T-cell (primary cell): ENCODE data around the gene RAB38. TPM values are rescaled to one million over a fixed set of nuclear protein-coding genes. Genes with fewer than 3 reads are reported as not detected.

Experiments used
- ATAC-seq, 4 experiments: fragments of 200-7000 bp in 3 of 4; fragments of 150-1000 bp in 1 of 4; cut with Tn5 transposase; replicated peaks in 1 of 4; 1 replicate in 3 of 4; 2 replicates in 1 of 4; pipeline ENCODE4 v1.10.0; 2021; ENCODE audit warnings: moderate library complexity in 3 of 4, mild to moderate bottlenecking in 2 of 4, moderate number of reproducible peaks in 1 of 4
- CTCF ChIA-PET, 2 donors: fragments of 300-600 bp; sonication (Branson Sonifier 250); formaldehyde crosslinking; loops; one replicate each; lab custom pipeline; 2022; ENCODE audit warnings: antibody characterized with exemption in 2 of 2; lab: Charles Lee
- POLR2A ChIA-PET, 2 donors: fragments of 300-600 bp; sonication (Branson Sonifier 250); formaldehyde crosslinking; loops; one replicate each; lab custom pipeline; 2022; ENCODE audit warnings: antibody characterized with exemption in 2 of 2; lab: Charles Lee
- DNase-seq, 35 experiments: peaks; one replicate each; pipeline versions ENCODE4 v3.0.0 to v3.0.0-alpha.2; 2013 to 2023
- H3K27ac ChIP-seq: one replicate; pipeline ENCODE4 v1.5.1; 2013; ENCODE audit warnings: low read length
- H3K27me3 ChIP-seq, 2 experiments: replicated peaks in 1 of 2; 1 replicate in 1 of 2; 2 replicates in 1 of 2; pipeline versions ENCODE4 v1.6.1 to v1.7.0; 2013; ENCODE audit warnings: low read length in 1 of 2, mixed read lengths in 1 of 2; ENCODE audit not compliant: control insufficient read depth in 2 of 2, insufficient read depth in 2 of 2; ENCODE audit errors: extremely low read depth in 1 of 2
- H3K36me3 ChIP-seq, 2 donors: 1 replicate in 1 of 2; 2 replicates in 1 of 2; pipeline versions ENCODE4 v1.6.1 to v1.7.0; 2013; ENCODE audit warnings: low read length in 1 of 2; ENCODE audit not compliant: control insufficient read depth in 2 of 2, insufficient read depth in 1 of 2; ENCODE audit errors: extremely low read depth in 1 of 2
- H3K4me1 ChIP-seq, 2 experiments: 1 replicate in 1 of 2; 2 replicates in 1 of 2; pipeline versions ENCODE4 v1.6.1 to v1.7.0; 2013; ENCODE audit warnings: low read length in 2 of 2, mixed read lengths in 1 of 2; ENCODE audit not compliant: insufficient read depth in 2 of 2, control insufficient read depth in 1 of 2; ENCODE audit errors: extremely low read depth in 1 of 2
- H3K4me3 ChIP-seq, 2 donors: 1 replicate in 1 of 2; 2 replicates in 1 of 2; pipeline versions ENCODE4 v1.5.1 to v1.7.0; 2013; ENCODE audit warnings: mild to moderate bottlenecking in 2 of 2, low read length in 1 of 2, moderate library complexity in 1 of 2; ENCODE audit not compliant: control insufficient read depth in 1 of 2; ENCODE audit errors: extremely low read depth in 1 of 2
- H3K9me3 ChIP-seq: 2 replicates; pipeline ENCODE4 v1.7.0; 2013
- H3K27ac Mint-ChIP-seq, 2 donors: one replicate each; pipeline ENCODE4 v1.8.0; 2020 to 2021; ENCODE audit warnings: mild to moderate bottlenecking in 2 of 2, mixed read lengths in 2 of 2
- H3K27me3 Mint-ChIP-seq, 2 donors: one replicate each; pipeline ENCODE4 v1.8.0; 2021 to 2022; ENCODE audit warnings: mixed read lengths in 2 of 2
- H3K36me3 Mint-ChIP-seq: one replicate; pipeline ENCODE4 v1.8.0; 2021; ENCODE audit warnings: mixed read lengths
- H3K4me1 Mint-ChIP-seq, 3 donors: one replicate each; pipeline ENCODE4 v1.8.0; 2020 to 2022; ENCODE audit warnings: mixed read lengths in 3 of 3, mild to moderate bottlenecking in 1 of 3
- H3K4me3 Mint-ChIP-seq, 3 donors: one replicate each; pipeline ENCODE4 v1.8.0; 2020 to 2022; ENCODE audit warnings: mild to moderate bottlenecking in 3 of 3, mixed read lengths in 3 of 3, moderate library complexity in 3 of 3
- H3K9me3 Mint-ChIP-seq, 3 donors: one replicate each; pipeline ENCODE4 v1.8.0; 2020 to 2022; ENCODE audit warnings: mixed read lengths in 3 of 3
- WGBS: methylation state at CpG from one replicate; pipeline ENCODE4 v1.1.5; 2013; ENCODE audit warnings: missing lambda C conversion rate; ENCODE audit not compliant: insufficient coverage; 5-methylcytosine and 5-hydroxymethylcytosine counted together
- total RNA-seq, 35 experiments: library from RNA in 6 of 35; stranded (reverse) in 6 of 35; fragments of 120-200 nt in 1 of 35; gene quantifications; one replicate each; pipeline versions ENCODE4 v1.2.1 to v1.2.4 and lab custom pipeline; 2013 to 2026

RAB38 gene
- total RNA-seq, 5 donors from 2014 or later (not counting 1 experiment from before 2014, with no cell fraction given) = 0.20 to 0.98 (median 0.57) TPM

DNA sequence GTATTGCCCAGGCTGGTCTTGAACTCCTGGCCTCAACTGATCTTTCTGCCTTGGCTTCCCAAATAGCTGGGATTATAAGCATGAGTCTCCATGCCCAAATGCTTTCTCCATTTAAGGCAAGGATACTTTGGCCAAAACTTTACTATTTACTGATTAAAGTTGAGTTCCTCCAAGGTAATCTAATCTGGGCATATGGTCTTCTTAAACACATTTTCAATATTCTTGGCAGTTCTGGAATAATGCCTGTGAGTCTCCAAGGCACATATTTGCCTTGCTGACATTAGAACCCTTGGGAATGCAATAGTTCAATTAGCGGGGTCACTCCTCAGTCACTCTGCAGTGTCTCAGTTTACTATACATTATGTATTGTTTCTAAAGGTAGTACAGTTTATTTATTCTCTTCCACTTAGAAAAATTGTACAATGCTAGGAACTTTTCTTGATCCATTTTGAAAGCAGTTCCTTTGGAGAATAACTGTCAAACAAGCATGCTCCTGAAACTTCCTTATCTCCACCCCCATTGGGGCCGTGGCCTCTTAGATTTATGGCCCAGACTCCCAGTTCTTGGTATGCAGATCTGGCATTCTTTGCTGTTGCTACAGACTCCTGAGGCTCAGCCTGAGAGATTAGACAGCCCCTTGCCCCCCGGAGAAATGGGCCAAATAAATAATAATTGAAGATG, 13.1 kb upstream of the RAB38 start:
- Mint-ChIP-seq H3K9me3 (no peaks in the 10 kb centered on the region), H3K4me3 (no peak overlapping the region), H3K27ac (no peak overlapping the region), H3K36me3 (no peaks in the 10 kb centered on the region), H3K27me3 (peaks cover 0 to 3% of the 10 kb centered on the region in 2 donors), H3K4me1 (no peaks in the 10 kb centered on the region)
- Histone ChIP-seq H3K36me3 (no peaks in the 10 kb centered on the region), H3K4me3 (no peak overlapping the region), H3K27ac (no peak overlapping the region), H3K9me3 (no peaks in the 10 kb centered on the region), H3K27me3 (no peaks in the 10 kb centered on the region), H3K4me1 (no peaks in the 10 kb centered on the region)
- no CpG with 5 or more reads among the region's 3 CpGs for WGBS
- CTCF ChIA-PET = no interaction called here
- DNase-seq (no peak), ATAC-seq (no peak)
- POLR2A ChIA-PET = no interaction called here

DNA sequence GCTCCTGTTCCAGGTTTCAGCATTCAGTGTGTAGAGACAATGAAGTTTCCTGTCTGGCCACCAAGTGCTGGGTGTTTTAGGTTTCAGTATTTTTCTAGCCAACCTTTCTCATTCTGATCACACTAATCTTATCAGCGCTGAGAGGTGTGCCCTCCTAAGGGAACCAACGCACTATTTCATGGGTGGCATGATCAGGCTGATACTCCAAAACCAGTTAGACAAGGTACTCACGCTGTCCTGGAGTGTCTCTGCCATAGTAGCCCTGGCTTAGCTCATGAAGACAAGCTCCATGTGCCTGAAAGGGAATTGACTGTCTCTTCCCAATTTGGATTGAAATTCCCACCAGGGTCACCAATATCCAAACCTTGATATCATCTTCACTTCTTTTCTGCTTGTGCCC, 8.0 kb upstream of the RAB38 start:
- no peak for DNase-seq
- H3K9me3 ChIP-seq = no peaks in the 10 kb centered on the region
- Mint-ChIP-seq H3K36me3 (no peaks in the 10 kb centered on the region), H3K27ac (no peak overlapping the region), H3K4me3 (no peak overlapping the region), H3K27me3 (peaks cover 0 to 13% of the 10 kb centered on the region in 2 donors), H3K4me1 (peaks cover 0 to 8% (median 6%) of the 10 kb centered on the region in 3 donors), H3K9me3 (no peaks in the 10 kb centered on the region)
- no peak overlapping the region for H3K27ac ChIP-seq
- 96% methylated on average over 3 of the region's 3 CpGs for WGBS
- ChIA-PET POLR2A (no interaction called here), CTCF (no interaction called here)
- no peak for ATAC-seq
- no peaks in the 10 kb centered on the region for H3K27me3 ChIP-seq
- H3K36me3 ChIP-seq = no peaks in the 10 kb centered on the region
- H3K4me1 ChIP-seq = peaks cover 0 to 4% of the 10 kb centered on the region in 2 experiments
- H3K4me3 ChIP-seq = no peak overlapping the region

DNA sequence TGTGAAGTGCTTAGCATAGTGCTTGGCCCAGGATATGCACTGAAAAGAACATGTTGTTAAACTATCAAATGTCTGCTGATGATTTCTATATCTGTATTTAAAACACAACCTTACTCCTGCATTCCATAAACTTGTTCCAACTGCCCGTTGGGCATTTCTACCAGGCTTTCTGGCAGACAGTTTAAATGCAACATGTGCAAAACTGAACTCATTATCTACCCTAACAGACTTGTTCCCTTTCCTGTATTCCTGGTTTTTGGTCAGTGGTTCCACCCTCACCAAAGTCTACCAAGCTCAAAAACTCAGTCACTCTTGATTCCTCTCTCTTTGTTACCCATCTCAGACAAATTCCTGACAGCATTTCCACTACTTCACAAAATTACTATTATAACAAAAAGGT, 6.5 kb upstream of the RAB38 start:
- Mint-ChIP-seq H3K9me3 (no peaks in the 10 kb centered on the region), H3K4me3 (no peak overlapping the region), H3K27ac (no peak overlapping the region), H3K4me1 (peaks cover 0 to 8% (median 6%) of the 10 kb centered on the region in 3 donors), H3K27me3 (peaks cover 0 to 13% of the 10 kb centered on the region in 2 donors), H3K36me3 (no peaks in the 10 kb centered on the region)
- H3K4me3 ChIP-seq = no peak overlapping the region
- ATAC-seq (no peak), DNase-seq (no peak)
- H3K27ac ChIP-seq = no peak overlapping the region
- ChIA-PET CTCF (no interaction called here), POLR2A (no interaction called here)
- H3K9me3 ChIP-seq = no peaks in the 10 kb centered on the region
- peaks cover 0 to 4% of the 10 kb centered on the region in 2 experiments for H3K4me1 ChIP-seq
- no peaks in the 10 kb centered on the region for H3K36me3 ChIP-seq
- WGBS = 44% methylated on average over 1 of the region's 1 CpG
- no peaks in the 10 kb centered on the region for H3K27me3 ChIP-seq

DNA sequence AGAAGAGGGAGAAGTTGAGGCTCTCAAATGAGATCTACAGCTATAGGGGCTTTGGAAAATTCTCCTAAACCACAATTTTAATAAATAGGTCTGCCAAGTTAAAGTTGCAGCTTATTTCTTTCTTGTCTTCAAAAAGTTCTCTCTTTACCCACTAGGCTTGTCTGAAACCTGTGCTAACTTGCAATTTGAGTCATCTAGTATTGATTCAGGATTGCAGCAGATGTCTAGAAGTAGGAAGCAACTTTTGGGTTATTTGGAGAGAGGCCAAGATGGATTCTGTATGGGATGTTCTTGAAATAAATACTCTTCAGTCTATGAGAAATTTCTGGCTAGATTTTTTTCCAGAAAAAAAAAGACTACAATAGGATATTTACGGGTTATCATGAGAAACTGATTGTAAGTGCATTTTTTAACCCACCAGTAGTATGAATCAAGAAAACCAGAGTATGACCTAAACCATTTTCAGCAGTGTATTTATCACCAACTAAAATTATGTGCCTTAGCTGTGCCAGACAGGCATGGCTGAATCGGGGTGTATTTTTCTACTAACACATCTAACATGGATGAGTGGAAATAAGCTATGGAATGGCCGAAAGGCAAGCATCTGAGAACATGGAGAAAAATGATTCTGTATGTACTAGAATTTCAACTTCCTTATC, 4.9 kb upstream of the RAB38 start:
- Mint-ChIP-seq H3K27me3 (peaks cover 0 to 13% of the 10 kb centered on the region in 2 donors), H3K9me3 (no peaks in the 10 kb centered on the region), H3K4me3 (no peak overlapping the region), H3K27ac (no peak overlapping the region), H3K4me1 (peaks cover 0 to 14% (median 7%) of the 10 kb centered on the region in 3 donors), H3K36me3 (no peaks in the 10 kb centered on the region)
- no peak overlapping the region for H3K4me3 ChIP-seq
- ATAC-seq (no peak), DNase-seq (no peak)
- ChIA-PET CTCF (no interaction called here), POLR2A (no interaction called here)
- peaks cover 0 to 2% of the 10 kb centered on the region in 2 experiments for H3K27me3 ChIP-seq
- no peaks in the 10 kb centered on the region for H3K36me3 ChIP-seq
- no peak overlapping the region for H3K27ac ChIP-seq
- peaks cover 0 to 6% of the 10 kb centered on the region in 2 experiments for H3K4me1 ChIP-seq
- WGBS = no CpG with 5 or more reads among the region's 3 CpGs
- no peaks in the 10 kb centered on the region for H3K9me3 ChIP-seq

GRCh38 chr11:88179141-88179540, 3.9 kb upstream of the RAB38 start:
- Histone ChIP-seq H3K27ac (no peak overlapping the region), H3K9me3 (no peaks in the 10 kb centered on the region), H3K4me3 (no peak overlapping the region), H3K4me1 (peaks cover 0 to 12% of the 10 kb centered on the region in 2 experiments), H3K36me3 (no peaks in the 10 kb centered on the region), H3K27me3 (peaks cover 0 to 8% of the 10 kb centered on the region in 2 experiments)
- Mint-ChIP-seq H3K27ac (no peak overlapping the region), H3K4me1 (peaks cover 5 to 23% (median 15%) of the 10 kb centered on the region in 3 donors), H3K9me3 (no peaks in the 10 kb centered on the region), H3K27me3 (peaks cover 6 to 13% of the 10 kb centered on the region in 2 donors), H3K4me3 (no peak overlapping the region), H3K36me3 (no peaks in the 10 kb centered on the region)
- DNase-seq (peak in 1 of 35 experiments; percentile 22), ATAC-seq (peak in 1 of 4 experiments; percentile 49)
- ChIA-PET POLR2A (no interaction called here), CTCF (no interaction called here)
- WGBS = 33% methylated on average over 1 of the region's 2 CpGs

DNA sequence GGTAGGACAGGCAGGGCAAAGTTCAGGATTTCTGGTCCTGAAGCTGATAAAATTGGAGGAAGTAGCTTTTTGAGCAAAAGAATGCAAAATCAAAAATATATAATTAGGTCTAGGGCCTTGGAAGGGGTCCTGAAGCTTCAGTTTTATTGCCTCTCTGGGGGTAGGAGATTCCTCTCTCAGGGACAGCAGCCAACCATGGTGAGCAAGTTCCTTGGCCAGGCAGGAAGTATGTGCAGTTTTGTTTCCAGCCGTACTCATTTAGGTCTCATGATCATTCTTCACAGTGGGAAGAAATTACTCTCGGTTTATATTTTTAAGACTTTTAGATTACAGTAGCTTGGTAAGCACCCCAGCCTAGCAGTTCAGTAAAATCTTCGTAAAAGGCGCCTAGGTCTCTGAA, 2.9 kb upstream of the RAB38 start:
- ATAC-seq (no peak), DNase-seq (no peak)
- Histone ChIP-seq H3K9me3 (no peaks in the 10 kb centered on the region), H3K27ac (no peak overlapping the region), H3K27me3 (peaks cover 0 to 8% of the 10 kb centered on the region in 2 experiments), H3K4me3 (no peak overlapping the region), H3K4me1 (peaks cover 0 to 12% of the 10 kb centered on the region in 2 experiments), H3K36me3 (no peaks in the 10 kb centered on the region)
- WGBS = 67% methylated on average over 2 of the region's 4 CpGs
- peaks cover 6 to 9% of the 10 kb centered on the region in 2 donors for H3K27me3 Mint-ChIP-seq
- H3K27ac Mint-ChIP-seq = no peak overlapping the region
- no peaks in the 10 kb centered on the region for H3K9me3 Mint-ChIP-seq
- ChIA-PET CTCF (interaction anchor here in 1 of 2 donors (0.7 kb wide), 1 partner anchor 602 kb away, joined by 5 read pairs; no protein-coding TSS in a partner anchor), POLR2A (no interaction called here)
- no peaks in the 10 kb centered on the region for H3K36me3 Mint-ChIP-seq
- peaks cover 5 to 23% (median 16%) of the 10 kb centered on the region in 3 donors for H3K4me1 Mint-ChIP-seq
- H3K4me3 Mint-ChIP-seq = no peak overlapping the region
